Stimulated activated CD4-positive, alpha-beta T cell treated with anti-CD3 and anti-CD28 coated beads, TNF-alpha, amount 100 ng/mL, for 48 hours (primary cell): ENCODE data around the gene MRPL48.
"Not testable (repeated sequence)": the region's sequence is repeated elsewhere in the genome, so short reads cannot be mapped to it uniquely, and the experiment has no call there.

Source experiments
- DNase-seq, 3 donors: peaks; one replicate each; pipeline ENCODE4 v3.0.0-alpha.2; 2020; ENCODE audit warnings: low read depth in 3 of 3

The MRPL48 gene

GRCh38 chr11:73787643-73788558, at the start of gene MRPL48:
Gene MRPL48 (plus strand): TSS chr11:73787874. CDS start chr11:73787972, 98 bp downstream.
- DNase-seq = peak; percentile 78 to 87 (median 84)

- no peak for DNase-seq
Measured at GRCh38 chr11:73743045-73743444, 44.6 kb upstream of the MRPL48 start.

- DNase-seq = no peak
Measured at GRCh38 chr11:73746701-73747100, 41.0 kb upstream of the MRPL48 start.

GRCh38 chr11:73747762-73748161, 39.9 kb upstream of the MRPL48 start:
- no peak for DNase-seq

- no peak for DNase-seq
Measured at GRCh38 chr11:73748300-73748699, 39.4 kb upstream of the MRPL48 start.

GRCh38 chr11:73749118-73749517, 38.6 kb upstream of the MRPL48 start:
- no peak for DNase-seq

GRCh38 chr11:73750228-73750627, 37.4 kb upstream of the MRPL48 start:
- DNase-seq = no peak

GRCh38 chr11:73750862-73751261, 36.8 kb upstream of the MRPL48 start:
- not testable (repeated sequence) for DNase-seq

- DNase-seq = no peak
Measured at GRCh38 chr11:73752216-73752867, 35.3 kb upstream of the MRPL48 start.

GRCh38 chr11:73752903-73753302, 34.8 kb upstream of the MRPL48 start:
- DNase-seq = no peak

GRCh38 chr11:73753938-73754337, 33.7 kb upstream of the MRPL48 start:
- no peak for DNase-seq

GRCh38 chr11:73755670-73756069, 32.0 kb upstream of the MRPL48 start:
- no peak for DNase-seq

GRCh38 chr11:73757598-73757997, 30.1 kb upstream of the MRPL48 start:
- no peak for DNase-seq

GRCh38 chr11:73758451-73758850, 29.2 kb upstream of the MRPL48 start:
- DNase-seq = no peak

- no peak for DNase-seq
Measured at GRCh38 chr11:73759610-73760134, 28.0 kb upstream of the MRPL48 start.

- DNase-seq = no peak
Measured at GRCh38 chr11:73760135-73760678, 27.5 kb upstream of the MRPL48 start.

- peak; percentile 99 to 100 (median 99) for DNase-seq
Measured at GRCh38 chr11:73760679-73761402, 26.8 kb upstream of the MRPL48 start, which contains the start of gene RAB6A. Gene RAB6A (minus strand): TSS chr11:73761074. CDS start chr11:73760635, 439 bp downstream.

- DNase-seq = no peak
Measured at GRCh38 chr11:73761403-73761945, 26.2 kb upstream of the MRPL48 start.

GRCh38 chr11:73762732-73763131, 24.9 kb upstream of the MRPL48 start:
- DNase-seq = no peak

- no peak for DNase-seq
Measured at GRCh38 chr11:73766763-73767162, 20.9 kb upstream of the MRPL48 start.

GRCh38 chr11:73770811-73771210, 16.9 kb upstream of the MRPL48 start:
- not testable (repeated sequence) for DNase-seq
